GM21515 (cell line): ENCODE measurements around the gene POLK.
"Not testable (repeated sequence)": the region's sequence is repeated elsewhere in the genome, so short reads cannot be mapped to it uniquely, and the experiment has no call there.

ENCODE experiments used
- ATAC-seq: cut with Tn5 transposase; IDR thresholded peaks from one replicate; pipeline ENCODE4 v1.9.1; 2021; ENCODE audit not compliant: unreplicated experiment

POLK gene

DNA sequence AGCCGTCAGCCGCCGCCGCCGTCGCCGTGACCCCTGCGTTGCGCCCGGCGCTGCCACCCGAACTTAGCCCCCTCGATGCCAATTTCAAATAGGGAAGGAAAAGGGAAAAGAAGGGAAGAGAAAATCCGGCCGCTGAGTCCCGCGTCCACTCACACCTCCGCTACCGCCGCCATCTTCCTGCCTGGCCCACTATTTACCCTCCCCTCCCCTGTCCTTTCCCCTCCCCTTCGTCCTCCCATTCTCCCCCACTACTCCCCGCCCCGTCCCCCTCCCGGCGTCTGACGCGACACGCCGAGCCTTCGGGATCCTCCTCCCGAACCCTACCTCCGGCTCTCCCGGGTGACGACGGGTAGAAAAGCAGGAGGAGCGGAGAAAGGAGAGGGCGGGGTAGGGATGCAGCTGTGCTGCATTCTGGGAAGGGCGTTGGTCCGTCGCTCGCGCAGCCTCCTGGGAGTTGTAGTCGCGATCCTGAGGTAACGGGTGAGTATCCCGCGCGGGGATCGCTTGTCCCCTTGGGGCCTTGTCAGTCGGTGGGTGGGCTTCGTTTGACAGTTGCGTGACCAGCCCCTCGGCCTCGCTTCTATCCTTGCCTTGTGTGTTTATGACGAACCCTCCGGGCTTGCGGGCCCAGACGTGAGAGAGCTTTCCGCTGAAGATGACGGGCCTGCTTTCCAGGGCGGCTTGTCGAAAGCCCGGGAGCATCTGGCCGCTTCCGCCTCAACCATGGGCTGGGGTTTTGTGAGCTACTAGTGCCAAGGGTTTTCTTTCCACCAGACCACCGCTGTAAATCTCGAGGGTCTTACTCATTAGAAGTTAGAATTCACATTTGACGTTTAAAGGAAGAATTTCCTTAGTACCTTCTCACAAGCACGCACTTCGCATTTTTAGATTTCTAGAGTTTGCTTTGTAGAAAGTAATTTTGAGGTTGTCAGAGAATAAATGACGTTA, at the start of gene POLK, which contains the start of gene CERT1:
Gene POLK, plus strand, starts transcription at position 457 of the 948 bp plus-strand sequence.
Gene CERT1, minus strand, starts transcription at position 195 of the 948 bp plus-strand sequence. CDS start 422 bp downstream, outside the sequence.
- peak; percentile 84 for ATAC-seq

DNA sequence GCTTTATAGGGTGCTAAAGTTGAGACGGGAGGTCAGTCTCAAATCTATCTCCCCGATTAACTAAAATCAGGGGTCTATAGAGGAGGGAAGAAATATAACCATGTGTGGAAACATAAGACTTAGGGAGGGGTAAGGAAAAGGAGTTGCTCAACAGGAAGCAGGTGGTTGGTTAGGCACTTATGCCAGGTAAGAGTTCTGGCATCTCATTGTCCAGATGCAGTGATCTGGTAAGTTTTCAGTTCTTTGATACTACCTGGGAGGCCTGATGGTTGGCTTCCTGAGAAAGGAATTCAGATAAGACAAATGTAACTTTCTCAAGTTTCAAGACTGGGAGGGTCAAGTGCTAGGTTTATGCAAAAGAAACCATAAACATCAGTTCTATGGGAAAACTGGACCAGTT, 48.0 kb upstream of the POLK start:
- no peak for ATAC-seq

DNA sequence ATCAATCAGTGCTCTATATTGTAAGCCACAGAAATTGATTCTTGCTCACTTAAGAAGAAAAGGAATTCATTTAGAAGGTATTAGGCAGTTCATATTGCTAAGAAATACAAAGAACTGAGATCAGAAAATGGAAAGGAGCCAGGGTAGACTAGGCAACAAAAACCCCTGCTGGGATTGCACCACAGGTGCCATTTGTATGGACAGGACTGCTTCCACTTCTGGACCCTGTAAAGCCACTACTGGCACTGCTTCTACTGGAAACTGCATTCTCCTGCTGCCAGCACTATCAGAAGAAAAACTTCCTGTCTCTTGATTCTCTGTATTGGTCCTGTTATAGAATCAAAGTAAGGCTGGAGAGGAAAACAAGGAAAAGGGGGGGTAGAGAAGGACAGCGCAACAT, 46.2 kb upstream of the POLK start:
- no peak for ATAC-seq

DNA sequence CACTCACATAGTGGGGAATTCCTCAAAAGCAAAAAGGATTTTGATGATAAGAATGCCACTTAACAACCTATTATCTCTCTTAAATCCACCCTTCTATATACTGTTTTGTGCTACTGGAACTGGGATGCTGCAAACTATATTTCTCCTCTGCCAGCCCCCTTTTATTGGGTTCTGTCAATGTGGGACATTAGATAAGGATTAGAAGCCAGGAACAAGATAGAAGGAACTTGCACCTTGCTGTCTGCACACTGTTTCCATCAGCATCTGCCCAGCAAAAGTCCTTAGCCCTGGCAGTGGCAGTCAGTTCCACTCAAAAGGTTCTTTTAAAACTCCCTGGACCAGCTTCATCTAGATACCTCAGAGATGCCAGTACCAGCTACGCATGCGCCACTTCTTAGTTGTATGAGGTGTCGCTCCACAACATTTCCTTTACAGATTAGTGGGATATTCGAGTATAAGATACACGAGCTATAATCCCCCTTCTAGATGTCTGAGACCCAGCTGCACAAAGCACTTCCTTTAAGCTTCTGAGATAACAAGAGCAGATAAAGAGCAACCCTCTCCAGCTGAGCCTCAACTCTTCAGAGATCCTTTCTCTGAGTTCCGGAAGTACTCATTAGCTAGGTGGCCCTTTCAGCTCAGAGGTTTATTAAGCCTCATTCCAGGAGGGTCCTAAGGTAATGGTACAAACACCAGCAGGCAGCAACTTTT, 45.5 kb upstream of the POLK start:
- ATAC-seq = no peak

DNA sequence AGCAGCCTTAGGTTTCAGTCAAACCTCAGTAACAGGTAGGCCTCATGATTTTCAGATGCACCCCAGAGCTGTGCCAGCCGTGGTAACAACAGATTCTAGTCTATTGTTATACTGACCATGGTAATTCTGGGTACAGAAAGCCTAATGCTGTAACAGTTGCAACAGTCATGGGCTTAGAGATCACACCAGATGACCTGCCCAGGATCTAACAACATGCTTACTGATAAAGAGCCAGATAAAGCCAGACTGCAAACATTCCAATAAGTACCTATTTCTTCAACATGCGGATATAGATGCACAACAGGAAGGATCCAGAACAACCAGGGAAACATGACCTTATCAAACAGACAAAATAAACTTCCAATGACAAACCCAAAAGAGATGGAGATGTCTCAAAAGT, 43.1 kb upstream of the POLK start:
- ATAC-seq = no peak

DNA sequence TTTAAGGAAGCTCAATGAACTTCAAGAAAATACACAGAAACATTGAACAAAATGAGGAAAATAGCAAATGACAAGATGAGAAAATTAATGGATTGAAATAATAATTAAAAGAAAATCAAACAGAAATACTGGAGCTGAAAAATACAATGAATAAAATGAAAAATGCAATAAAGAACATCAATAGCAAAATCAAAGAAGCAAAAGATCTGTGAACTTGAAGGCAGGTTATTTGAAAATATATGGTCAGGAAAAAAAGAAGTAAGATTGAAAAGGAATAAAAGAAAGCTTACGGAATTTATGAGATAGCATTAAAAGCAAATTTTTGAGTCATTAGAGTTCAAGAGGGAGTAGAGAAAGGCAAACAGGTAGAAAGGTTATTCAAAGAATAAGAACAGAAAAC, 42.7 kb upstream of the POLK start:
- ATAC-seq = no peak

DNA sequence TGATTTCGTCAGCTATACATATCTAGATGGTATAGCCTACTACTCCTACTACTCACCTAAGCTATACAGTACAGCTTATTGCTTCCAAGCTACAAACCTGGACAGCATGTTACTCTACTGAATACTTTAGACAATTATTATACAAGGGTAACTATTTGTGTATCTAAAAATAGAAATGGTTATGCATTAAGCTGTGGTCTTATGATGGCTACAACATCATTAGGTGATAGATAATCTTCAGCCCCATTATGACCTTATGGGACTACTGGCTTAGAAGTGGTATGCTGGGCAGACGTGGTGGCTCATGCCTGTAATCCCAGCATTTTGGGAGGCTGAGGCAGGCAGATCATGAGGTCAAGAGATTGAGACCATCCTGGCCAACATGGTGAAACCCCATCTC, 40.5 kb upstream of the POLK start:
- ATAC-seq = no peak

DNA sequence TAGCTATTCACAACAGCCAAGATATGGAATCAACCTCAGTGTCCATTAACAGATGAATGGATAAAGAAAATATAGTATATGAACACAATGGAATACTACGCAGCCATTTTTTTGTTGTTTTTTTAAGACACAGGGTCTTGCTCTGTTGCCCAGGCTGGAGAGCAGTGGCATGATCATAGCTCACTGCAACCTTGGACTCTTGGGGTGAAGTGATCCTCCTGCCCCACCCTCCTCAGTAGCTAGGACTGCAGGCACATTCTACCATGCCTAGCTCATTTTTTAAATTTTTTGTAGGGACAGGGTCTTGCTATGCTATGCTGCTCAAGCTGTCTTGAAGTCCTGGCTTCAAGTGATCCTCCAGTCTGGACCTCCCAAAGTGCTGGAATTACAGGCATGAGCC, 38.7 kb upstream of the POLK start:
- no peak for ATAC-seq

DNA sequence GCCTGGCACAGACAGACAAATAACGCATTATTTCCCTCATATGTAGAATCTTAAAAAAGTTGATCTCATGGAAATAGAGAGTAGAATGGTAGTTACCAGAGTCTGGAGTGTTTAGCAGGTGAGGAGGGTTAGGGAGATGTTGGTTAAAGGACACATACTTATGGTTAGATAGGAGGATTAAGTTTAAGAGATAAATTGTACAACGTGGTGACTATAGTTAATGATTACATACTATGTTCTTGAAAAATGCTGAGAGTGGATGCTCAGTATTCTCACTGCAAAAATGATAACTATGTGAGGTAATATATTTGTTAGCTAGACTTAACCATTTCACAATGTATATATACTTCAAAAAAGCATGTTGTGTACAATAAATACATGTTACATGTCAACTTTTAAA, 38.2 kb upstream of the POLK start:
- no peak for ATAC-seq

DNA sequence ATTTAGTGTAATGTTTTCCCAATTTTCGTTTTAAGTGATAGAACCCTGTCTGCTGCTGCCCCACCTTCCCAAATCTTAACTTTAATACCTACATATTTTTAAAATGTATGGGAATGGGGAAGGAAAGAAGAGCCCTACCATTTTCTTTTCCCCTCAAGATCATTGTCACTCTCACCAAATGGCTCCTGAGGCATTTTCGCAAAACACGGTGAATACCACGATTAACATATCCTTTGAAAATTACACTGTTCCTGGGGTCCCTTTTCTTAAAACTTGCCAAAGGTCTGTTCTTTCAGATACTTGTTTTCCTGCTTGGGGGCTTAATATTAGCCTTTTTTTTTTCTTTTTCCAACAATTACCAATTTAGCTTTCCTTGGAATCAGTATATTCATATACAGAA, 36.3 kb upstream of the POLK start:
- ATAC-seq = no peak

DNA sequence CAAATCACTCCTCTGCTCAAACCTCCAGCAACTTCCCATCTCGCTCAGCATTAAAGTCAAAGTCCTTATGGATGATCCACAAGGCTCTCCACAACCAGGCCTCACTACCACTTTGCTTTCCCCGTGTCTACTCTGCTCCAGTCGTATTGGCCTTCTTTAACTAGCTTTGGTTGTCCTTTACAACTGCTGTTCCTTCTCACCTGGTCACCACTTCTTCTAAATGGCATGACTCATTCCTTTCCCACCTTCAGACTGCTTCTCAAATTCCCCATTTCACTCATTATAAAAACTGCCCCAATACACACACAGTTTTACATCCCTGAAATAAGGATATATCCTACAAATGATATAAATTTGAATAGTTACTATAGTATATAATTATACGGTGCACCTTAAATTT, 30.7 kb upstream of the POLK start:
- ATAC-seq = no peak

DNA sequence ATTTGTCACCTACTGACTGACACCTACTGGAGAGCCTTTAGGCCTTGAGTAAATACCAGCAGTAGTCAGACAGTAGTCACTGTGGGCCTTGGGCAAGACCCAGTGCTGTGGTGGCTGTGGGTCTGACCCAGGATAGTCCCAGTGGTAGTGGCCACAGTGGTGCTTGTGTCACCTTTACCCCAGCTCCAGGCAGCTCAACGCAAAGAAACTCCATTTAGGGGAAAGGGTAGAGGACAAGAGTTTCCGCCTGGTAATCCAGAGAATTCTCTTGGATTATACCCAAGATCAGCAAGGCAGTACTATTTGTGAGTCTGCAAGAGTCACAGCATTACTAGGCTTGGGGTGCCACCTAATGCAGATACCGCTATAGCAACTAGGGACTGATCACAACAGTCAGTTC, 29.2 kb upstream of the POLK start:
- no peak for ATAC-seq

DNA sequence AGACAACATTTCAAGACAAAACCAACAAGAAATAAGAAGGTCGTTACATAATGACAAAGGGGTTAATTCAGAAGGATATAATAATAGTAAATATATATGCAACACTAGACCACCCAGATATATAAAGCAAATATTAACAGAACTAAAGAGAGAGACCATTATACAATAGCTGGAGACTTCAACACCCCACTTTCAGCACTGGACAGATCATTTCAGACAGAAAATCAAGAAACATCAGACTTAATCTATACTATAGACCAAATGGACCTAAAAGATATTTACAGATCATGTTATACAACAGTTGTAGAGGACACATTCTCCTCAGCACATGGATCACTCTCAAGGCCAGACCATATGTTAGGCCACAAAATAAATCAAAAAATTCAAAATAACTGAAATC, 27.1 kb upstream of the POLK start:
- no peak for ATAC-seq

DNA sequence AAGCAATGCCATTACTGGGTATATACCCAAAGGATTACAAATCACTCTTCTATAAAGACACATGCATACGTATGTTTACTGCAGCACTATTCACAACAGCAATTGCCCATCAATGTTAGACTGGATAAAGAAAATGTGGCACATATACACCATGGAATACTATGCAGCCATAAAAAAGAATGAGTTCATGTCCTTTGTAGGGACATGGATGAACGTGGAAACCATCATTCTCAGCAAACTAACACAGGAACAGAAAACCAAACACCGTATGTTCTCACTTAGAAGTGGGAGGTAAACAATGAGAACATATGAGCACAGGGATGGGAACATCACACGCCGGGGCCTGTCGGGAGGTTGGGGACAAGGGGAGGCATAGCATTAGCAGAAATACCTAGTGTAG, 21.8 kb upstream of the POLK start:
- not testable (repeated sequence) for ATAC-seq

DNA sequence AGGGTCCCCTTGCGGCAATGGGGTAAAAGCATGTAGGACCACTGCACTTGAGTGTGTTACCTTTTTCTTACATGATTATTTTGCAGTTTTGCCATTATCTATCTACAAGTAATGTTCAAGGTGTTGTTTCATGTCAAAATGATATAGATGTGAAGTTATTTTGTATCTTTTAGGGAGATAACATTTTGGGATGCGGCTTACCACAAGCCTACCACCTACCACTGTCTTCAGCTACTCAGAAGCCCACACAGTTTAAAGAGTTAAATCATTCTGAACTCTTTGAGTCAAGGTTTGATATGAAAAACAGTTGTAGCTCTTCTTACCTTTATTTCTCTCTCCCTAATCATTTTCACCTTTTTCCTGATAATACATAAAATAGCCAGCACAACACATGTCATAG, 20.1 kb upstream of the POLK start:
- ATAC-seq = no peak

DNA sequence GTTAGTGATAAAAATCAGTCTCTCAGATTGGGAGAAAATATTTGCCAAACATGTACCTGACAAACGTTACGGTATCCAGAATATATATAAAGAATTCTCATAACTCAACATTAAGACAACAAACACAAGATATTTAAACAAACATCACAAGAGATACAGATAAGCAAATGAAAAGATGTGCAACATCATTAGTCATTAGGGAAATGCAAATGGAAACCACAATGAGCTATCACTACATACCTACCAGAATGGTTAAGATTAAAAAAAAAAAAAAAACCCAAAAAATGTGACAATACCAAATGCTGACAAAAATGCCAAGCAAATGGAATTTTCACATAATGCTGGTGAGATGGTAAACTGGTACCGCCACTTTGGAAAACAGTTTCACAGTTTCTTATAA, 15.7 kb upstream of the POLK start:
- no peak for ATAC-seq

DNA sequence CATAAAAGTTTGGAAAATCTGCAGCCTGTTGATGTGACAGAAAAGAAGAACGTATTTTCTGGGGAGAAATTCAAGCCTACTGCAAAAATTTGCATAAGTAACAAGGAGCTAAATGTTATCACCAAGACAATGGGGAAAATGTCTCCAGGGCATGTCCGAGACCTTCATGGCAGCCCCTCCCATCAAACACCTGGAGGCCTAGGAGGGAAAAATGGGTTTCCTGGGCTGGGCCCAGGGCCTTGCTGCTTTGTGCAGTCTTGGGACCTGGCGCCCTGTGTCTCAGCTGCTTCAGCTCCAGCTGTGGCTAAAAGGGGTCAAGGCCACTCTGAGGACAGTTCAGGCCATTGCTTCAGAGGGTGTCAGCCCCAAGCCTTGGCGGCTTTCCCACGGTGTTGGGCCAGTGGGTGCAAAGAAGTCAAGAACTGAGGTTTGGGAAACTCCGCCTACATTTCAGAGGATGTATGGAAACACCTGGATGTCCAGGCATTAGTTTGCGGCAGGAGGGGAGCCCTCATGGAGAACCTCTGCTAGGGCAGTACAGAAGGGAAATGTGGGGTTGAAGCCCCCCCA, 13.4 kb upstream of the POLK start:
- ATAC-seq = no peak

DNA sequence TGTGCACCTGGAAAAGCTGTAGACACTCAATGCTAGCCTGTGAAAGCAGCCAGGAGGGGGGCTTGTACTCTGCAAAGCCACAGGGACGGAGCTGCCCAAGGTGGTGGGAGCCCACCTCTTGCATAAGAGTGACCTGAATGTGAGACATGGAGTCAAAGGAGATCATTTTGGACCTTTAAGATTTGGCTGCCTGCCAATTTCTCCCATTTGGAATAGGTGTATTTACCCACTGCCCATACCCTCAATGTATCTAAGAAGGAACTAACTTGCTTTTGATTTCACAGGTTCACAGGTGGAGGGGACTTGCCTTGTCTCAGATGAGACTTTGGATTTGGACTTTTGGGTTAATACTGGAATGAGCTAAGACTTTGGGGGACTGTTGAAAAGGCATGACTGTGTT, 12.8 kb upstream of the POLK start:
- ATAC-seq = not testable (repeated sequence)

DNA sequence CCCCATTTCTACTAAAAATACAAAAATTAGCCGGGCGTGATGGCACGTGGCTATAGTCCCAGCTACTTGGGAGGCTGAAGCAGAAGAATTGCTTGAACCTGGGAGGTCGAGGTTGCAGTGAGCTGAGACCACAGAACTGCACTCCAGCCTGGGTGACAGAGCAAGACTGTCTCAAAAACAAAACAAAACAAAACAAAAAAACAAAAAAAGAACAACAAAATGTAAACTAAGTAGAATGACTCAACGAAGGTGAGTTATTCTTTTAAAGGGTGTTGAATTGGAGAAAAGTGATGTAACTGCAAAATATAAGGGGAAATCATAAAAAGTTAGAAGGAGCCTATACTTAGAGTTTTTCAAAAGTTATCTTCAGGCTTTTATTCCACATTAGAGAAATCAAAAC, 6.6 kb upstream of the POLK start:
- ATAC-seq = not testable (repeated sequence)

DNA sequence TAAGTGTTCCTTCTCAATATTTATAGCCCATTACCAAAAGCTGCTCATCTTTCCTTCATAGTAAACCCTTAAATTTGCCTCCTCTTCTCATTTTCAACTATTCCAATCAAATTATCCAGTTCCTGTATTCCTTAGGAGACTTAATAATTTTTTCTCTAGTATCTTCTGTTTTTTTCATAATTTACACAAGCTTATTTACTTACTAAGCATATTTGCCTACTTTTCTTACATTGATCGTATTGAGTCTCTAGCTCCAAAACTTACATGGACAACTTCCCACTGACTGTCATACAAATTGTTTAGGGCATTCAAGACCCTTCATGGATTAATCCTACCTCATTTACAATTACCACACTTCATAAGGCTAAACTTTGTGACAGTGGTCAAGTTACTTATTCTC, 3.9 kb upstream of the POLK start:
- ATAC-seq = no peak

DNA sequence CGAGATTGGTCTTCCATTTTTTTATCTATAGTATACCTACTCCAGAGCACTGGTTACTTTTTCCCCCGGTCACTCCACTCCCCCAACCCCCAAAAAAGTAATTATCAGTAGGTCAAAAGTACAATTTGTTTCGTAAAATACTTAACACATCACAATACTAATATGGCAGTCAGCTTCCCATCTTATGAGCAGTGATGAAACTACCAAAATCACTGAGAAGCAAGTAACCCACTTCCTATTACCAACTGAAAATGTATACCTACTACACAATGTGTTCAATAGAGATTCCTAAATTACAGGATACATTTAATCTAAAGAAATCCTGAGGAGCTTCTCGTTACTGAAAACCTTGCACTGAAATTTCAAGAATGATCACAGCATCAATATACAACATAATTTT, 2.1 kb upstream of the POLK start:
- no peak for ATAC-seq

DNA sequence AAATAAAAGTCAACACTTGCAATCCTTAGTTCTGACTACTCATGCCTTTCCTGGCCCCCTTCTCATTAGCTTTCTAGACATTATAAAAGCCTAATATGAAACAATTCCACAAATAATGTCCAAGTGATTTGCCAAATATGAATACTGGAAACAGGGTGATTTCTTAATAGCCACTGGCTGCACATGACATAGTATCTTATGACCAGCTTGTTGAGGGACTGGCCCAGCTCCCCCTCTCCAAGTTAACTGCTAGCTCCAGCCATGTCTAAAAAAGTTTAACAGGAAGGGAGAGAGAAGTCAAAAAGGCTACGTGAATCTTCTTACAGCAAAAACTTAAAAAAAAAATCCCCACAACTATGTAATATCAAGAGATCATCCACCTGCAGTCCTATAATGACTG, 1.7 kb upstream of the POLK start:
- ATAC-seq = no peak
